ENCODE data around the gene SLC25A34. TPM values are rescaled to one million over a fixed set of nuclear protein-coding genes. Genes with fewer than 3 reads are reported as not detected.

SLC25A34 gene
- polyA plus RNA-seq, 12 donors: 2.8 to 7.8 (median 4.4) TPM; not detected in 2

GRCh38 chr1:15770313-15770962 lies 34.4 kb downstream of the SLC25A34 start:
- DNase-seq: no peak

DNA sequence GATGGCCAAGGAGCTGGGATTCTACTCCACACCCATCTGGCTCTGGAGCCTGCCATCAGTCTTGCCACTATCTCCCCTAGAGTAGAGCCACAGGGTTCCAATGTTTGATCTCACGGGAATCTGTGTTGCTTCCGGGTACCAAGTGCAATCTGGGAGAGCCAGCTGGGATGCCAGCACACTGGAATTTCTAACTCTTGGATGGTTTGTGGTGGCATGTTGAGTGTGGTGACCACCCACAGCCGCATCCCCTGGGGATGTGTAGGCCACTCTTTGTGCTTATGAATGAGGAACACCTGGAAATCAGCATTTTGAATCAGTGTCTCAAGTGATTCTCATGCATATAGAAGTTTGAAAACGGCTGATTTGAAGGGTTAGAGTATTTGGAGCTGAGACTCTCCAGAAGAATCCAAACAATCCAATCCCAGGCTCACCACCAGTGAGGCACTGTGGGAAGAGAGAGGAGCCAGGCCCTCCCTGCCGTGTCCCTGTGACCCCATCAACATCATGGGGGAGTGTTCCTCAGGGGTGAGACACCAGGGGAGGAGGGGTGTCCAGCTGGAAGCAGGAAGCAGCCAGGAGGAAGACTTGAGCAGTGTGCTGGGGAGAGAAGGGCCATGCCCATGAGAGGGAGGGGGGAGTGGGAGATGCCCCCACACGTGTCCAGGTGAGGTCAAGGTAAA lies 35.9 kb downstream of the SLC25A34 start:
- DNase-seq: no peak

GRCh38 chr1:15775706-15776105 lies 39.6 kb downstream of the SLC25A34 start:
- no peak for DNase-seq

DNA sequence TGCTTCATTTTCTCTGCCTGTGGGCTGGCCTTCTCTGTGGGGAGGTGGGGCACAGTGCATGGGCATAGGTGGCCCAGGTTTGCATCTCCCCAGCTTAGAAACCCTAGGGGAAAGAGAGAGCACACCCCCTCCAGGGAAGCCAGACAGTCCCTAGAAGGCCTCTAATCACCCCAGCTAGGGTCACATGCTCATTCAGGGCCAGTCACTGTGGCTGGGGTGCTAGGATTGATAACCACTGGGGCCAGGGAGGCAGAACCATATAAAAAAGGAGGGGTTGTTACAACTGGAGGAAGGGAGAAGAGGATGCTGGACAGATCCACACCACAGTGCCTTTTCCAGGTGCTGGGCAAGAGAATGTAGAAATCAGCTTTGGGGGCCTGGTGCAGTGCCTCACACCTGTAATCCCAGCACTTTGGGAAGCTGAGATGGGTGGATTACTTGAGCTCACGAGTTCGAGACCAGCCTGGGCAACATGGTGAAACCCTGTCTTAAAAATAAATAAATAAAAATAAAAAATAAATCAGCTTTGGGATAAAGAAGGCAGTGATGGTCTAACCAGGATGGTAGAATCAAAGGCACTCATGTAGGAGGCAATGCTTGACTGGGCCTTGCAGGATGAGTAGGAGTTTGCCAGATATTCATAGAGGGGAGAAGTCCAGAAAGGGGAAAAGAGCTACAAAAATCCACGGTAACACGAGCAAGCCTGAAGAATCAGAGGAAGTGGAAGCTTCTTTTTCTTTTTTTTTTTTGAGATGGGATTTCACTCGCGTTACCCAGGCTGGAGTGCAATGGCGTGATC lies 42.0 kb downstream of the SLC25A34 start:
- no peak for DNase-seq

DNA sequence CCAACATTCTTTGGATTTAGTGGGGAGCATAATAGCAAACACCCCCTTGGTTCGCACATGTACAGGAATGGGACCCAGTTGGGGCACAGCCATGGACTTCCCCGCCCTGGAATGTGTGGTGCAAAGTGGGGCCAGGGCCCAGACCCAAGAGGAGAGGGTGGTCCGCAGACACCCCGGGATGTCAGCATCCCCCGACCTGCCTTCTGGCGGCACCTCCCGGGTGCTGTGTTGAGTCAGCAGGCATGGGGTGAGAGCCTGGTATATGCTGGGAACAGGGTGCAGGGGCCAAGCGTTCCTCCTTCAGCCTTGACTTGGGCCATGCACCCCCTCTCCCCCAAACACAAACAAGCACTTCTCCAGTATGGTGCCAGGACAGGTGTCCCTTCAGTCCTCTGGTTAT lies 49.6 kb downstream of the SLC25A34 start:
- no peak for DNase-seq

- no peak for DNase-seq
Measured at GRCh38 chr1:15786581-15786980, 50.5 kb downstream of the SLC25A34 start.

DNA sequence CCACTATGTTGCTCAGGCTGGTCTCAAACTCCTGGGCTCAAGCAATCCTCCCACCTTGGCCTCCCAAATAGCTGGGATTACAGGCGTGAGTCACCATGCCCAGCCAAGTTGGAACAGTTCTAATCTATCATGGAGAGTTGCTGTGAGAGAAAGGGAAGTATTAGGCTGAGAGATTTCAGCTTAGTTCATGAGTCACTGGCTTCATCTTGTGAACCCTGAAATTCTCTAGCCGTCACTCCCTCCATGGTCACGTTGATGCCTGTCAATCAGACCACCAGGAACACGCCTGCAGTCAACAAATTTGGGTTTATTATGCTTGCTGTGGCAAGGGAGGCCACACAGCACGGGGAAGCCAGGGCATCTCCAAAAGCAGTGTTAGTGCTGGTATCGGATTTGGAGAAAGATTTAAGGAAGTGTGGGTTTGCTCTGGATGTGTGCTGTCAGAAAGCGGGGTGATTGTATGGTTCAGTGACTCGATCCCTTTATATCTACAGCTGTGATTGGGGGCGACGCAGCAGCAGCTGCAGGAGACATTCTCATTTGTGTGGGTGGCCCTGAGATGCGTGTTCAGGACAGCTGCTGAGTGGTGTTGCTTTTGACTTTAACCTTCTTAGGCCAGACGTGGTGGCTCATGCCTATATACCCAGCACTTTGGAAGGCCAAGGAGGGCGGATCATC lies 52.7 kb downstream of the SLC25A34 start:
- no peak for DNase-seq

Other genes with a start within 250 kb of the SLC25A34 start
- gene CASP9, start 212.0 kb upstream of the SLC25A34 start, polyA plus RNA-seq (ENCODE audit: insufficient read length in 12 of 12): 10 to 100 TPM in 11 of 12 donors, not detected in 1; 13.2 to 20.0 (median 17.6) TPM
- gene DNAJC16, start 209.4 kb upstream of the SLC25A34 start, polyA plus RNA-seq (ENCODE audit: insufficient read length in 12 of 12): 10 to 100 TPM in 11 of 12 donors, not detected in 1; 12.2 to 20.4 (median 16.6) TPM
- 1 to 10 TPM in 11 of 12 donors, not detected in 1; 1.2 to 5.6 (median 3.9) TPM for gene AGMAT, start 151.2 kb upstream of the SLC25A34 start, polyA plus RNA-seq (ENCODE audit: insufficient read length in 12 of 12)
- gene DDI2, start 118.8 kb upstream of the SLC25A34 start, polyA plus RNA-seq (ENCODE audit: insufficient read length in 12 of 12): 10 to 100 TPM in 11 of 12 donors, not detected in 1; 19.6 to 27.3 (median 25.7) TPM
- 10 to 100 TPM in 11 of 12 donors, not detected in 1; 36.4 to 62.2 (median 50.9) TPM for gene PLEKHM2, start 51.9 kb upstream of the SLC25A34 start, polyA plus RNA-seq (ENCODE audit: insufficient read length in 12 of 12)
- gene TMEM82, start 6.2 kb downstream of the SLC25A34 start, polyA plus RNA-seq (ENCODE audit: insufficient read length in 12 of 12): not detected
- 10 to 100 TPM in 11 of 12 donors, not detected in 1; 14.3 to 85.7 (median 31.6) TPM for gene FBLIM1, start 22.5 kb downstream of the SLC25A34 start, polyA plus RNA-seq (ENCODE audit: insufficient read length in 12 of 12)
- gene UQCRHL, start 71.4 kb downstream of the SLC25A34 start, polyA plus RNA-seq (ENCODE audit: insufficient read length in 12 of 12): 1 to 10 TPM in 5 of 12 donors, under 1 TPM in 5, not detected in 2; 0.31 to 1.9 (median 1.1) TPM
- gene SPEN, start 111.4 kb downstream of the SLC25A34 start, polyA plus RNA-seq (ENCODE audit: insufficient read length in 12 of 12): 10 to 100 TPM in 11 of 12 donors, not detected in 1; 31.7 to 75.5 (median 34.6) TPM
- gene ZBTB17, start 239.8 kb downstream of the SLC25A34 start, polyA plus RNA-seq (ENCODE audit: insufficient read length in 12 of 12): 10 to 100 TPM in 11 of 12 donors, not detected in 1; 17.9 to 32.1 (median 22.4) TPM